Measurements from ENCODE around the gene GHRL. TPM values are rescaled to one million over a fixed set of nuclear protein-coding genes. Genes with fewer than 3 reads are reported as not detected.

Gene GHRL
- total RNA-seq, 1 experiment from 2014 or later, result not detected

GRCh38 chr3:10340046-10340445 lies 47.3 kb upstream of the GHRL start:
- Histone ChIP-seq H3K4me1 (replicated peaks; ENCODE audit: insufficient read depth) (no peaks in the 10 kb centered on the region), H3K4me3 (no peak overlapping the region), H3K27me3 (ENCODE audit: insufficient read depth, low read depth) (peaks cover 82% of the 10 kb centered on the region), H3K9me3 (ENCODE audit: insufficient read depth, low read depth) (no peaks in the 10 kb centered on the region), H3F3A (ENCODE audit: insufficient read depth, low read depth) (no peaks in the 10 kb centered on the region), H2AFZ (no peak overlapping the region), H3K36me3 (ENCODE audit: low read depth) (no peaks in the 10 kb centered on the region), H3K4me2 (no peak overlapping the region), H3K9me2 (ENCODE audit: insufficient read depth) (no peaks in the 10 kb centered on the region), H4K20me1 (ENCODE audit: insufficient read depth) (peaks cover 4% of the 10 kb centered on the region; the same call in 1 of the 2 replicates), H3K27ac (no peak overlapping the region), H3K79me2 (ENCODE audit: low read depth) (no peaks in the 10 kb centered on the region)
- CTCF ChIA-PET, result no interaction called here
- no peak for DNase-seq
- POLR2A ChIA-PET (ENCODE audit: unreplicated experiment), result no interaction called here
- no peak for TF ChIP-seq CTCF (conservative IDR thresholded peaks at IDR 0.05)
- no peak for TF ChIP-seq EZH2 (IDR thresholded peaks at IDR 0.05; ENCODE audit: low read depth)
- intact Hi-C loops (cut with micrococcal nuclease; ENCODE audit: unreplicated experiment), result no loop called here
- BruUV-seq (replicated peaks), result no TSS peak

- no peak for DNase-seq
- Histone ChIP-seq H3K4me1 (replicated peaks; ENCODE audit: insufficient read depth) (no peaks in the 10 kb centered on the region), H3K4me3 (no peak overlapping the region), H3K79me2 (ENCODE audit: low read depth) (no peaks in the 10 kb centered on the region), H2AFZ (no peak overlapping the region), H3K9me3 (ENCODE audit: insufficient read depth, low read depth) (no peaks in the 10 kb centered on the region), H3K4me2 (no peak overlapping the region), H3K27ac (no peak overlapping the region), H3K9me2 (ENCODE audit: insufficient read depth) (no peaks in the 10 kb centered on the region), H3K27me3 (ENCODE audit: insufficient read depth, low read depth) (peaks cover 82% of the 10 kb centered on the region), H3K36me3 (ENCODE audit: low read depth) (no peaks in the 10 kb centered on the region), H4K20me1 (ENCODE audit: insufficient read depth) (peaks cover 2% of the 10 kb centered on the region; the same call in 1 of the 2 replicates), H3F3A (ENCODE audit: insufficient read depth, low read depth) (no peaks in the 10 kb centered on the region)
- BruUV-seq (replicated peaks), result no TSS peak
- POLR2A ChIA-PET (ENCODE audit: unreplicated experiment), result no interaction called here
- intact Hi-C loops (cut with micrococcal nuclease; ENCODE audit: unreplicated experiment), result no loop called here
- CTCF ChIA-PET, result no interaction called here
- TF ChIP-seq EZH2 (IDR thresholded peaks at IDR 0.05; ENCODE audit: low read depth) (no peak), CTCF (conservative IDR thresholded peaks at IDR 0.05) (no peak)
These were observed 46.7 kb upstream of the GHRL start for GRCh38 chr3:10339376-10339955.

- Histone ChIP-seq H3K4me2 (no peak overlapping the region), H3K4me3 (no peak overlapping the region), H3K27ac (no peak overlapping the region), H3F3A (ENCODE audit: insufficient read depth, low read depth) (no peaks in the 10 kb centered on the region), H3K27me3 (ENCODE audit: insufficient read depth, low read depth) (peaks cover 84% of the 10 kb centered on the region), H3K4me1 (replicated peaks; ENCODE audit: insufficient read depth) (no peaks in the 10 kb centered on the region), H2AFZ (no peak overlapping the region), H3K79me2 (ENCODE audit: low read depth) (no peaks in the 10 kb centered on the region), H4K20me1 (ENCODE audit: insufficient read depth) (no peaks in the 10 kb centered on the region), H3K36me3 (ENCODE audit: low read depth) (no peaks in the 10 kb centered on the region), H3K9me3 (ENCODE audit: insufficient read depth, low read depth) (no peaks in the 10 kb centered on the region), H3K9me2 (ENCODE audit: insufficient read depth) (no peaks in the 10 kb centered on the region)
- ChIA-PET CTCF (no interaction called here), POLR2A (ENCODE audit: unreplicated experiment) (no interaction called here)
- DNase-seq, result no peak
- BruUV-seq (replicated peaks), result no TSS peak
- intact Hi-C loops (cut with micrococcal nuclease; ENCODE audit: unreplicated experiment), result no loop called here
- TF ChIP-seq EZH2 (IDR thresholded peaks at IDR 0.05; ENCODE audit: low read depth), result no peak
- no peak for TF ChIP-seq CTCF (conservative IDR thresholded peaks at IDR 0.05)
These were observed 46.0 kb upstream of the GHRL start for GRCh38 chr3:10338591-10339353.

Data from PC-9 (cell line).